H9 (cell line): ENCODE data around the gene NPFFR2. TPM values are rescaled to one million over a fixed set of nuclear protein-coding genes. Genes with fewer than 3 reads are reported as not detected.
"Not testable (repeated sequence)": the region's sequence is repeated elsewhere in the genome, so short reads cannot be mapped to it uniquely, and the experiment has no call there.

Experiments used
- DNase-seq: peaks from one replicate; pipeline ENCODE4 v3.0.0-alpha.2; 2017
- H2AFZ ChIP-seq: one replicate; pipeline ENCODE4 v1.6.1; 2013; ENCODE audit warnings: mild to moderate bottlenecking, low read length, control low read depth, moderate library complexity
- H2AK5ac ChIP-seq: 2 replicates; pipeline ENCODE4 v1.6.1; 2013; ENCODE audit warnings: low read length, control low read depth, mixed read lengths; ENCODE audit not compliant: insufficient read length
- H2BK120ac ChIP-seq: one replicate; pipeline ENCODE4 v1.6.1; 2013; ENCODE audit warnings: low read depth, mild to moderate bottlenecking, low read length, control low read depth, inconsistent platforms; ENCODE audit not compliant: poor library complexity, severe bottlenecking
- H2BK12ac ChIP-seq: 2 replicates; pipeline ENCODE4 v1.6.1; 2013; ENCODE audit warnings: low read length, control low read depth, mixed read lengths, low read depth; ENCODE audit not compliant: insufficient read length
- H2BK15ac ChIP-seq: 2 replicates; pipeline ENCODE4 v1.6.1; 2013; ENCODE audit warnings: low read depth, low read length, control low read depth
- H2BK20ac ChIP-seq: one replicate; pipeline ENCODE4 v1.6.1; 2013; ENCODE audit warnings: low read depth, mild to moderate bottlenecking, low read length, control low read depth, inconsistent platforms; ENCODE audit not compliant: poor library complexity, severe bottlenecking
- H2BK5ac ChIP-seq: 2 replicates; pipeline ENCODE4 v1.6.1; 2013; ENCODE audit warnings: low read length, control low read depth, mixed read lengths; ENCODE audit not compliant: insufficient read length
- H3K14ac ChIP-seq: 2 replicates; pipeline ENCODE4 v1.6.1; 2013; ENCODE audit warnings: low read length, control low read depth; ENCODE audit not compliant: insufficient read depth
- H3K18ac ChIP-seq: 2 replicates; pipeline ENCODE4 v1.6.1; 2013; ENCODE audit warnings: low read depth, mild to moderate bottlenecking, mixed read lengths, low read length, control low read depth; ENCODE audit not compliant: insufficient read length
- H3K23ac ChIP-seq: 2 replicates; pipeline ENCODE4 v1.6.1; 2013; ENCODE audit warnings: low read length, control low read depth, mixed read lengths, low read depth; ENCODE audit not compliant: insufficient read length
- H3K23me2 ChIP-seq: 2 replicates; pipeline ENCODE4 v1.6.1; 2013; ENCODE audit warnings: low read depth, mild to moderate bottlenecking, mixed read lengths, low read length, control low read depth; ENCODE audit not compliant: insufficient read length, poor library complexity, severe bottlenecking
- H3K27ac ChIP-seq: 2 replicates; pipeline ENCODE4 v1.5.1; 2013; ENCODE audit warnings: low read length, control low read depth, mixed read lengths, low read depth; ENCODE audit not compliant: insufficient read length
- H3K27me3 ChIP-seq: 2 replicates; pipeline ENCODE4 v1.6.1; 2013; ENCODE audit warnings: low read length, control low read depth, inconsistent platforms; ENCODE audit not compliant: insufficient read depth
- H3K4ac ChIP-seq: 2 replicates; pipeline ENCODE4 v1.6.1; 2013; ENCODE audit warnings: low read depth, mild to moderate bottlenecking, control low read depth, inconsistent platforms, low read length, moderate library complexity
- H3K4me1 ChIP-seq: 2 replicates; pipeline ENCODE4 v1.6.1; 2013; ENCODE audit warnings: low read length, control low read depth, inconsistent platforms; ENCODE audit not compliant: insufficient read depth
- H3K4me2 ChIP-seq: 2 replicates; pipeline ENCODE4 v1.6.1; 2013; ENCODE audit warnings: low read length, control low read depth, mixed read lengths; ENCODE audit not compliant: insufficient read length, insufficient read depth
- H3K56ac ChIP-seq: 2 replicates; pipeline ENCODE4 v1.6.1; 2013; ENCODE audit warnings: low read depth, mild to moderate bottlenecking, mixed read lengths, low read length, control low read depth; ENCODE audit not compliant: insufficient read length
- H3K79me1 ChIP-seq: 2 replicates; pipeline ENCODE4 v1.6.1; 2013; ENCODE audit warnings: low read depth, mild to moderate bottlenecking, moderate library complexity, low read length, control low read depth, inconsistent platforms; ENCODE audit not compliant: insufficient read depth, poor library complexity, severe bottlenecking
- H3K79me2 ChIP-seq: 2 replicates; pipeline ENCODE4 v1.6.1; 2013; ENCODE audit warnings: low read length, control low read depth, inconsistent platforms; ENCODE audit not compliant: insufficient read depth
- H3K9ac ChIP-seq: 2 replicates; pipeline ENCODE4 v1.6.1; 2013; ENCODE audit warnings: low read length, control low read depth, mixed read lengths; ENCODE audit not compliant: insufficient read length; ENCODE audit errors: extremely low read depth
- H3K9me3 ChIP-seq: one replicate; pipeline ENCODE4 v1.6.1; 2013; ENCODE audit warnings: low read depth, low read length, inconsistent platforms; ENCODE audit not compliant: control insufficient read depth
- H3T11ph ChIP-seq: one replicate; pipeline ENCODE4 v1.6.1; 2013; ENCODE audit warnings: mild to moderate bottlenecking, low read length, control low read depth, inconsistent platforms
- H4K20me1 ChIP-seq: one replicate; pipeline ENCODE4 v1.6.1; 2013; ENCODE audit not compliant: control insufficient read depth, insufficient read length, insufficient read depth
- H4K5ac ChIP-seq: 2 replicates; pipeline ENCODE4 v1.6.1; 2013; ENCODE audit warnings: low read depth, mild to moderate bottlenecking, mixed read lengths, low read length, control low read depth; ENCODE audit not compliant: insufficient read length
- H4K8ac ChIP-seq: replicated peaks from 2 replicates; pipeline ENCODE4 v1.6.1; 2013; ENCODE audit warnings: low read length, control low read depth, mixed read lengths, low read depth; ENCODE audit not compliant: insufficient read length
- H4K91ac ChIP-seq: 2 replicates; pipeline ENCODE4 v1.6.1; 2013; ENCODE audit warnings: low read depth, mild to moderate bottlenecking, moderate library complexity, mixed read lengths, low read length, control low read depth; ENCODE audit not compliant: insufficient read length
- H3K27ac Mint-ChIP-seq, 3 experiments: 2 replicates in 2 of 3; 3 replicates in 1 of 3; pipeline ENCODE4 v1.8.0; 2020 to 2021; ENCODE audit warnings: mixed read lengths in 3 of 3, mild to moderate bottlenecking in 1 of 3, moderate library complexity in 1 of 3
- H3K27me3 Mint-ChIP-seq: 2 replicates; pipeline ENCODE4 v1.8.0; 2021; ENCODE audit warnings: low read depth, mild to moderate bottlenecking, moderate library complexity, mixed read lengths
- H3K36me3 Mint-ChIP-seq, 3 experiments: 2 replicates in 2 of 3; 3 replicates in 1 of 3; pipeline ENCODE4 v1.8.0; 2020 to 2021; ENCODE audit warnings: low read depth in 3 of 3, mixed read lengths in 3 of 3; ENCODE audit not compliant: insufficient read depth in 1 of 3
- H3K4me1 Mint-ChIP-seq, 2 experiments: 2 replicates each; pipeline ENCODE4 v1.8.0; 2020; ENCODE audit warnings: mixed read lengths in 2 of 2
- H3K4me3 Mint-ChIP-seq, 2 experiments: 2 replicates in 1 of 2; 3 replicates in 1 of 2; pipeline ENCODE4 v1.8.0; 2020 to 2021; ENCODE audit warnings: mild to moderate bottlenecking in 2 of 2, mixed read lengths in 2 of 2, moderate library complexity in 1 of 2
- H3K9me3 Mint-ChIP-seq, 2 experiments: 2 replicates in 1 of 2; 3 replicates in 1 of 2; pipeline ENCODE4 v1.8.0; 2020; ENCODE audit warnings: mild to moderate bottlenecking in 2 of 2, mixed read lengths in 2 of 2, moderate library complexity in 1 of 2
- CTCF ChIP-seq: fragments of 200-600 bp; sonication (generic); conservative IDR thresholded peaks from 3 replicates; pipeline ENCODE4 v1.8.0; 2021; ENCODE audit warnings: antibody characterized with exemption, mild to moderate bottlenecking
- WGBS: extraction: QIAGEN DNeasy Blood & Tissue Kit; methylation state at CpG from one replicate; pipeline ENCODE4 v1.1.7; 2013; ENCODE audit warnings: missing lambda C conversion rate, low lambda C conversion rate, mixed read lengths; ENCODE audit not compliant: insufficient read length; ENCODE audit errors: extremely low coverage; 5-methylcytosine and 5-hydroxymethylcytosine counted together
- total RNA-seq: library from RNA; stranded (reverse); gene quantifications from 2 replicates; pipeline ENCODE4 v1.2.1, GENCODE V29; 2021

The NPFFR2 gene
- total RNA-seq, 1 experiment from 2014 or later = 7.3 TPM

- Mint-ChIP-seq H3K9me3 (peaks cover 11 to 13% of the 10 kb centered on the region in 2 experiments; a peak in 4 of 5 replicates), H3K27ac (peak overlapping the region; percentile 82 to 93 (median 93); a peak in 5 of 7 replicates), H3K36me3 (peaks cover 15 to 29% (median 29%) of the 10 kb centered on the region in 3 experiments), H3K27me3 (no peaks in the 10 kb centered on the region; the same call in 1 of the 2 replicates), H3K4me3 (no peak overlapping the region), H3K4me1 (peaks cover 16 to 17% of the 10 kb centered on the region in 2 experiments)
- H2AFZ ChIP-seq = no peak overlapping the region
- no peak overlapping the region for H3K4ac ChIP-seq
- H2BK120ac ChIP-seq = no peak overlapping the region
- H3K56ac ChIP-seq = no peak overlapping the region
- H4K5ac ChIP-seq = no peak overlapping the region
- no peak overlapping the region for H3T11ph ChIP-seq
- H2BK12ac ChIP-seq = peak overlapping the region; percentile 51
- H3K79me1 ChIP-seq = no peaks in the 10 kb centered on the region
- no peak overlapping the region for H3K18ac ChIP-seq
- no peak overlapping the region for H4K91ac ChIP-seq
- H3K79me2 ChIP-seq = no peaks in the 10 kb centered on the region
- no peak for TF ChIP-seq CTCF
- no peak overlapping the region for H3K4me2 ChIP-seq
- H3K23ac ChIP-seq = no peak overlapping the region
- no peak overlapping the region for H3K9ac ChIP-seq
- no peaks in the 10 kb centered on the region for H4K20me1 ChIP-seq
- no peak overlapping the region for H2AK5ac ChIP-seq
- H3K4me1 ChIP-seq = peaks cover 4% of the 10 kb centered on the region; the same call in 1 of the 2 replicates
- H2BK20ac ChIP-seq = no peak overlapping the region
- no peak overlapping the region for H4K8ac ChIP-seq
- WGBS = no CpG with 5 or more reads among the region's 6 CpGs
- no peaks in the 10 kb centered on the region for H3K23me2 ChIP-seq
- H3K27ac ChIP-seq = no peak overlapping the region
- no peaks in the 10 kb centered on the region for H3K27me3 ChIP-seq
- no peaks in the 10 kb centered on the region for H3K9me3 ChIP-seq
- peak; percentile 41 for DNase-seq
- H2BK5ac ChIP-seq = no peak overlapping the region
- H3K14ac ChIP-seq = no peak overlapping the region; the same call in 1 of the 2 replicates
- H2BK15ac ChIP-seq = no peak overlapping the region
These were observed 104.6 kb downstream of the NPFFR2 start for GRCh38 chr4:72136429-72136828.

GRCh38 chr4:72139997-72140396 lies 108.2 kb downstream of the NPFFR2 start:
- not testable (repeated sequence) for H3K14ac ChIP-seq, H2BK120ac ChIP-seq, H2BK5ac ChIP-seq, H3K27ac ChIP-seq, H2BK15ac ChIP-seq, H3K79me2 ChIP-seq, H3T11ph ChIP-seq, H3K56ac ChIP-seq, H3K27me3 Mint-ChIP-seq, H3K4me3 Mint-ChIP-seq, H3K18ac ChIP-seq, H4K20me1 ChIP-seq, H2BK20ac ChIP-seq, H3K4ac ChIP-seq, H2BK12ac ChIP-seq, DNase-seq, H4K5ac ChIP-seq, H3K4me2 ChIP-seq, H3K27ac Mint-ChIP-seq, H2AK5ac ChIP-seq, H3K9me3 ChIP-seq, H4K8ac ChIP-seq, H3K79me1 ChIP-seq, H3K23ac ChIP-seq, H3K9ac ChIP-seq, H3K23me2 ChIP-seq, H2AFZ ChIP-seq, H4K91ac ChIP-seq, H3K27me3 ChIP-seq, H3K4me1 ChIP-seq
- WGBS = no CpG with 5 or more reads among the region's 2 CpGs
- Mint-ChIP-seq H3K36me3 (peaks cover 15 to 34% (median 31%) of the 10 kb centered on the region in 3 experiments), H3K4me1 (peaks cover 16 to 17% of the 10 kb centered on the region in 2 experiments), H3K9me3 (peaks cover 11 to 19% of the 10 kb centered on the region in 2 experiments; a peak in 4 of 5 replicates)
